T-cell (primary cell): ENCODE results near the gene TBL1XR1. TPM values are rescaled to one million over a fixed set of nuclear protein-coding genes. Genes with fewer than 3 reads are reported as not detected.

Experiments used
- ATAC-seq, 4 experiments: fragments of 200-7000 bp in 3 of 4; fragments of 150-1000 bp in 1 of 4; cut with Tn5 transposase; replicated peaks in 1 of 4; 1 replicate in 3 of 4; 2 replicates in 1 of 4; pipeline ENCODE4 v1.10.0; 2021; ENCODE audit warnings: moderate library complexity in 3 of 4, mild to moderate bottlenecking in 2 of 4, moderate number of reproducible peaks in 1 of 4
- CTCF ChIA-PET, 2 donors: fragments of 300-600 bp; sonication (Branson Sonifier 250); formaldehyde crosslinking; loops; one replicate each; lab custom pipeline; 2022; ENCODE audit warnings: antibody characterized with exemption in 2 of 2; lab: Charles Lee
- POLR2A ChIA-PET, 2 donors: fragments of 300-600 bp; sonication (Branson Sonifier 250); formaldehyde crosslinking; loops; one replicate each; lab custom pipeline; 2022; ENCODE audit warnings: antibody characterized with exemption in 2 of 2; lab: Charles Lee
- DNase-seq, 35 experiments: peaks; one replicate each; pipeline versions ENCODE4 v3.0.0 to v3.0.0-alpha.2; 2013 to 2023
- H3K27ac ChIP-seq: one replicate; pipeline ENCODE4 v1.5.1; 2013; ENCODE audit warnings: low read length
- H3K27me3 ChIP-seq, 2 experiments: replicated peaks in 1 of 2; 1 replicate in 1 of 2; 2 replicates in 1 of 2; pipeline versions ENCODE4 v1.6.1 to v1.7.0; 2013; ENCODE audit warnings: low read length in 1 of 2, mixed read lengths in 1 of 2; ENCODE audit not compliant: control insufficient read depth in 2 of 2, insufficient read depth in 2 of 2; ENCODE audit errors: extremely low read depth in 1 of 2
- H3K36me3 ChIP-seq, 2 donors: 1 replicate in 1 of 2; 2 replicates in 1 of 2; pipeline versions ENCODE4 v1.6.1 to v1.7.0; 2013; ENCODE audit warnings: low read length in 1 of 2; ENCODE audit not compliant: control insufficient read depth in 2 of 2, insufficient read depth in 1 of 2; ENCODE audit errors: extremely low read depth in 1 of 2
- H3K4me1 ChIP-seq, 2 experiments: 1 replicate in 1 of 2; 2 replicates in 1 of 2; pipeline versions ENCODE4 v1.6.1 to v1.7.0; 2013; ENCODE audit warnings: low read length in 2 of 2, mixed read lengths in 1 of 2; ENCODE audit not compliant: insufficient read depth in 2 of 2, control insufficient read depth in 1 of 2; ENCODE audit errors: extremely low read depth in 1 of 2
- H3K4me3 ChIP-seq, 2 donors: 1 replicate in 1 of 2; 2 replicates in 1 of 2; pipeline versions ENCODE4 v1.5.1 to v1.7.0; 2013; ENCODE audit warnings: mild to moderate bottlenecking in 2 of 2, low read length in 1 of 2, moderate library complexity in 1 of 2; ENCODE audit not compliant: control insufficient read depth in 1 of 2; ENCODE audit errors: extremely low read depth in 1 of 2
- H3K9me3 ChIP-seq: 2 replicates; pipeline ENCODE4 v1.7.0; 2013
- H3K27ac Mint-ChIP-seq, 2 donors: one replicate each; pipeline ENCODE4 v1.8.0; 2020 to 2021; ENCODE audit warnings: mild to moderate bottlenecking in 2 of 2, mixed read lengths in 2 of 2
- H3K27me3 Mint-ChIP-seq, 2 donors: one replicate each; pipeline ENCODE4 v1.8.0; 2021 to 2022; ENCODE audit warnings: mixed read lengths in 2 of 2
- H3K36me3 Mint-ChIP-seq: one replicate; pipeline ENCODE4 v1.8.0; 2021; ENCODE audit warnings: mixed read lengths
- H3K4me1 Mint-ChIP-seq, 3 donors: one replicate each; pipeline ENCODE4 v1.8.0; 2020 to 2022; ENCODE audit warnings: mixed read lengths in 3 of 3, mild to moderate bottlenecking in 1 of 3
- H3K4me3 Mint-ChIP-seq, 3 donors: one replicate each; pipeline ENCODE4 v1.8.0; 2020 to 2022; ENCODE audit warnings: mild to moderate bottlenecking in 3 of 3, mixed read lengths in 3 of 3, moderate library complexity in 3 of 3
- H3K9me3 Mint-ChIP-seq, 3 donors: one replicate each; pipeline ENCODE4 v1.8.0; 2020 to 2022; ENCODE audit warnings: mixed read lengths in 3 of 3
- WGBS: methylation state at CpG from one replicate; pipeline ENCODE4 v1.1.5; 2013; ENCODE audit warnings: missing lambda C conversion rate; ENCODE audit not compliant: insufficient coverage; 5-methylcytosine and 5-hydroxymethylcytosine counted together
- total RNA-seq, 35 experiments: library from RNA in 6 of 35; stranded (reverse) in 6 of 35; fragments of 120-200 nt in 1 of 35; gene quantifications; one replicate each; pipeline versions ENCODE4 v1.2.1 to v1.2.4 and lab custom pipeline; 2013 to 2026

The TBL1XR1 gene
- total RNA-seq, 5 donors from 2014 or later (not counting 1 experiment from before 2014, with no cell fraction given): 120 to 156 (median 140) TPM

DNA sequence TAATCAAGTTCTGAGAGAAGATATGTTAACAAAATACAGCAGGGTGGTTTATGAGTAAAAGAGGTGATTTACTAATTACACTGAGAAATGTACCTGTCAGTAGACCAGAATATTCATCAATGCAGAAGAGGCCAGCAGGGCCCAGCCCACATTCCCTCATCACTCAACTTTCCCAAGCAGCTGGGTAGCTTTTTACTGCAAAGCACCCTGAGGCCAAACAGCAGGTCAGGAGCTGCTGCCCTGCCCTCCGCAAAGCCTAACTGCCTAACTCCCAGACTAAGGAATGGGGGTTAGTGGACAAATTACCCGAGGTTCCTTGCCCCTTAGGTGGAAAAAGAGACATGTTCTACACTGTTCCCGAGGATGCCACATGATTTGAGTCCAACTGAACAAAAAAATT, 108.2 kb downstream of the TBL1XR1 start:
- ChIA-PET CTCF (interaction anchor here in 1 of 2 donors (0.5 kb wide), 1 partner anchor 680 kb away, joined by 5 read pairs; no protein-coding TSS in a partner anchor), POLR2A (interaction anchor here in 1 of 2 donors (0.7 kb wide), 1 partner anchor 14 kb away, joined by 3 read pairs; no protein-coding TSS in a partner anchor)
- ATAC-seq: no peak
- Mint-ChIP-seq H3K4me1 (peaks cover 81 to 83% (median 82%) of the 10 kb centered on the region in 3 donors), H3K9me3 (peaks cover 12 to 29% (median 16%) of the 10 kb centered on the region in 3 donors), H3K27ac (no peak overlapping the region), H3K4me3 (no peak overlapping the region), H3K27me3 (no peaks in the 10 kb centered on the region), H3K36me3 (peaks cover 59% of the 10 kb centered on the region)
- no peak for DNase-seq
- 79% methylated on average over 2 of the region's 3 CpGs for WGBS
- H3K4me3 ChIP-seq: no peak overlapping the region
- H3K9me3 ChIP-seq: peaks cover 6% of the 10 kb centered on the region
- no peaks in the 10 kb centered on the region for H3K27me3 ChIP-seq
- peaks cover 7 to 11% of the 10 kb centered on the region in 2 experiments for H3K4me1 ChIP-seq
- H3K36me3 ChIP-seq: peaks cover 2 to 6% of the 10 kb centered on the region in 2 donors
- no peak overlapping the region for H3K27ac ChIP-seq

DNA sequence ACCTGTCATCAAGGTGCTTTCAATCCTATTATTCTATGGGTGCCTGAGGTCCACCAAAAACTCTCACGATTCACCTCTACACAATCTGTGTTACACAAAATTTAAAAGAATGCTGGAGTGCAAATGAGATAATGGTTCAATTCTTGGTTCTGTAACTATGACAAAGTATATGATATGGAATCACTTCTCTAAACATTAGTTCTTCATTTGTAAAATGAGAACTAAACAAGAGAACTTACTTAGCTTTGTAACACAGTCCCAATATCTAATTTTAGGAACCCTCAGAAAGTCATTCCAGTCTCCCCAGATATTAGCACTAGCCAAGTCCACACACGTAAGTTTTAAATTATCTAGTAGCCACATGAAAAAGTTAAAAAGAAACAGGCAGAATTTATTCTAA, 111.5 kb downstream of the TBL1XR1 start:
- no CpG with 5 or more reads among the region's 2 CpGs for WGBS
- Mint-ChIP-seq H3K36me3 (peaks cover 35% of the 10 kb centered on the region), H3K9me3 (no peaks in the 10 kb centered on the region), H3K4me1 (peaks cover 76 to 81% (median 78%) of the 10 kb centered on the region in 3 donors), H3K27me3 (no peaks in the 10 kb centered on the region), H3K27ac (peak overlapping the region in 1 of 2 donors; percentile 27), H3K4me3 (no peak overlapping the region)
- H3K4me1 ChIP-seq: peaks cover 8 to 14% of the 10 kb centered on the region in 2 experiments
- ATAC-seq: no peak
- H3K27me3 ChIP-seq: no peaks in the 10 kb centered on the region
- no peak overlapping the region for H3K27ac ChIP-seq
- no peak for DNase-seq
- ChIA-PET CTCF (interaction anchor here in 1 of 2 donors (1.0 kb wide), 1 partner anchor 12 kb away, joined by 5 read pairs; no protein-coding TSS in a partner anchor), POLR2A (interaction anchor here in 1 of 2 donors (0.6 kb wide), 1 partner anchor 24 kb away, joined by 3 read pairs; no protein-coding TSS in a partner anchor)
- no peak overlapping the region for H3K4me3 ChIP-seq
- peaks cover 2% of the 10 kb centered on the region in 2 donors for H3K36me3 ChIP-seq
- no peaks in the 10 kb centered on the region for H3K9me3 ChIP-seq

DNA sequence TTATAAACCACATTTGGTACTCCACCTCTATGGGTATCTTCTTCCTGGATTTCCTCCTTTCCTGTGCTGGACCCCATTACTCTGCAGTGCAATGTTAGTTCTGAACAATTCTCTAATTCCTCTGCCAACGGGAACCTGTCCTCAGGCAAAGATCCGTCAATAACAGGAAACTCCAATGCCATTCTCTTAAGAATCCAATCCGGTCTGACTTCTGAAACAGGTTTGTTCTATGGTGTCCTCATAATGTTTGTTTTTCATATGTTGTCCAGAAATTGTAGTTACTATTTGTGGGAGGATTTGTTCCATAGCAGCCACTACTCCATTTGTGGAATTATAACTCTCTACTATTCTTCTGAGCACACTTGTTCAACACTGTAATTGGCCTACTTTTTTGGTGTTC, 112.7 kb downstream of the TBL1XR1 start:
- H3K27me3 Mint-ChIP-seq: no peaks in the 10 kb centered on the region
- POLR2A ChIA-PET: no interaction called here
- peak overlapping the region in 1 of 2 donors; percentile 54 for H3K27ac Mint-ChIP-seq
- H3K27me3 ChIP-seq: no peaks in the 10 kb centered on the region
- 100% methylated on average over 1 of the region's 3 CpGs for WGBS
- no peak for ATAC-seq
- CTCF ChIA-PET: interaction anchor here in 1 of 2 donors (0.8 kb wide), 1 partner anchor 32 kb away, joined by 4 read pairs; no protein-coding TSS in a partner anchor
- DNase-seq: no peak
- no peak overlapping the region for H3K4me3 Mint-ChIP-seq
- peaks cover 0 to 2% of the 10 kb centered on the region in 2 donors for H3K36me3 ChIP-seq
- no peak overlapping the region for H3K4me3 ChIP-seq
- peaks cover 28% of the 10 kb centered on the region for H3K36me3 Mint-ChIP-seq
- no peaks in the 10 kb centered on the region for H3K9me3 ChIP-seq
- peaks cover 6 to 9% of the 10 kb centered on the region in 2 experiments for H3K4me1 ChIP-seq
- no peaks in the 10 kb centered on the region for H3K9me3 Mint-ChIP-seq
- H3K4me1 Mint-ChIP-seq: peaks cover 73 to 81% (median 75%) of the 10 kb centered on the region in 3 donors
- no peak overlapping the region for H3K27ac ChIP-seq

DNA sequence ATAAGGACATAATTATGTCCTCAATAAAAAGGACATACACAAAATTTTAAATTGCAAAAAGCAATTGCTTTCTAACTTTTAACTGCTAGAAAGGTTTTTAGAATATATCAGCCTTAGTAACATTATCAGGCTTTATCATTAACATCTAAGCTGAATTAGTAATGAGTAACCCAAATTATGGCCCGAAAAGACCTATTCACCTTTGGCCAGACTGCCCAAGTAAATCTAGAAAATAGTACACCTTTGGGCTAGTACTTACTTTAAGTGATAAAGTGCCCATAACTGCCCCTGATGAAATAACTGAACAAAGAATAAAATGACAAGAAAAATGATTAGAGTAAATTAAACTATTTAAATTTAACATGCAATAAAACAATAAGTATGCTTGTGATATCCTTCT, 117.2 kb downstream of the TBL1XR1 start:
- Histone ChIP-seq H3K27ac (no peak overlapping the region), H3K4me3 (no peak overlapping the region), H3K4me1 (peaks cover 2 to 3% of the 10 kb centered on the region in 2 experiments), H3K36me3 (peaks cover 6 to 7% of the 10 kb centered on the region in 2 donors), H3K27me3 (no peaks in the 10 kb centered on the region), H3K9me3 (no peaks in the 10 kb centered on the region)
- no peak overlapping the region for H3K4me3 Mint-ChIP-seq
- WGBS: no CpG with 5 or more reads among the region's 1 CpG
- ChIA-PET POLR2A (interaction anchor here (0.7 to 1.2 kb wide), 2 partner anchors 84 to 280 kb away, joined by 3 read pairs; no protein-coding TSS in a partner anchor), CTCF (interaction anchor here in 1 of 2 donors (0.6 to 1.4 kb wide), 2 partner anchors 29 to 764 kb away, joined by 3 to 9 read pairs; no protein-coding TSS in a partner anchor)
- H3K27me3 Mint-ChIP-seq: no peaks in the 10 kb centered on the region
- H3K36me3 Mint-ChIP-seq: peaks cover 42% of the 10 kb centered on the region
- H3K4me1 Mint-ChIP-seq: peaks cover 59 to 61% (median 59%) of the 10 kb centered on the region in 3 donors
- H3K9me3 Mint-ChIP-seq: no peaks in the 10 kb centered on the region
- DNase-seq (no peak), ATAC-seq (no peak)
- H3K27ac Mint-ChIP-seq: no peak overlapping the region

DNA sequence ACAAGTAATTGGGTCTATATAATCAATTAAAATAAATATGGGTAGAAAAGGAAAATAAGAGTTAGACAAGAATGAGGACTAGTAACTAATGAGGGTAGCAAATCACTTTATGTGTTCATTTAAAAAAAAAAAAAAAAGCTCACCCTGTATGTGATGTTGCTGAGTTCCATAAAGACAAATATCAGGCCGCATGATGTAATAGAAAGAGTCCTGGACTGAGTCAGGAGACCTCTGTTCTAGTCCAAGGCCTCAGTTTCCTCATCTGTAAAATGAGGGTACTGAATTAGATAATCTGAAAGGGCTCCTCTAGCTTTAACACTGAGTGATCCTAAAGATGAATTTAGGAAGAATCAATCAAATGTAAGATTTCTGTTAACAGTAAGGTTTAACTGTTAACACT, 117.6 kb downstream of the TBL1XR1 start:
- peaks cover 43% of the 10 kb centered on the region for H3K36me3 Mint-ChIP-seq
- H3K4me3 Mint-ChIP-seq: no peak overlapping the region
- H3K27me3 ChIP-seq: no peaks in the 10 kb centered on the region
- H3K27ac ChIP-seq: no peak overlapping the region
- no peaks in the 10 kb centered on the region for H3K9me3 ChIP-seq
- no CpG with 5 or more reads among the region's 1 CpG for WGBS
- no peaks in the 10 kb centered on the region for H3K27me3 Mint-ChIP-seq
- peaks cover 2 to 3% of the 10 kb centered on the region in 2 experiments for H3K4me1 ChIP-seq
- POLR2A ChIA-PET: interaction anchor here in 1 of 2 donors (0.7 to 1.2 kb wide), 2 partner anchors 11 to 280 kb away, joined by 3 read pairs; no protein-coding TSS in a partner anchor
- H3K4me1 Mint-ChIP-seq: peaks cover 58 to 61% (median 59%) of the 10 kb centered on the region in 3 donors
- no peak overlapping the region for H3K27ac Mint-ChIP-seq
- H3K36me3 ChIP-seq: peaks cover 7 to 10% of the 10 kb centered on the region in 2 donors
- no peaks in the 10 kb centered on the region for H3K9me3 Mint-ChIP-seq
- ATAC-seq (no peak), DNase-seq (no peak)
- H3K4me3 ChIP-seq: no peak overlapping the region
- CTCF ChIA-PET: interaction anchor here in 1 of 2 donors (0.6 to 1.4 kb wide), 3 partner anchors 28 to 765 kb away, joined by 3 to 9 read pairs (median 3); no protein-coding TSS in a partner anchor

DNA sequence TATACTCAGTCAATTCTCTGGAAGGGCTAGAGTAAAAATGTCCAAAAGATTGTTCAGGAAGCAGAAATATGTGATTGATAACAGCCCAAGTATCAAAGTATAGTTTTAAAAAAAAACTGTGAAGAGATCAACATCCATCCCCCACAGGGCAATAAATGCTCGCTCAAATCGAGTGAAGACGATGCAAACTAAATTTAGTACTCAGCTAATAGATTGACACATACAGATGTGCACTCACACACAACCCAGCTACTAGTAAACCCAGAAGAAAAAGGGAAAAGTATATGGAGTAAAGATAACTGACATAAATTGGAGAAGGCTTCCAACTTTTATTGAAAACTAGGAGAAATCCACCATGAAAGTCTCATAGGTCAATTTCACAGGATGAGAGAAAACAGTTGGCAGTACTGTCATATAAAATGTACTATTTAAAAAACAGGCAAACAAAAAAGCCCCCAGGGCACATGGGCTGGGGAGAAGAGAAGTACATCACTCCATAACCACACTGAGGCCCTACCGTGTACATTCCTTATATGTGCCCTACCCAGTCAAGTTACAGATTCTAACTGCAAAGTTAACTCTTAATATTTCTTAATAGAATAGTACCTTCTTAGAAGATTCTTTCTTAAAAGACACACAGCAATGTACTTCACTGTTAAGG, 125.7 kb downstream of the TBL1XR1 start:
- Histone ChIP-seq H3K4me1 (peaks cover 3 to 5% of the 10 kb centered on the region in 2 experiments), H3K27me3 (no peaks in the 10 kb centered on the region), H3K27ac (no peak overlapping the region), H3K36me3 (peaks cover 0 to 11% of the 10 kb centered on the region in 2 donors), H3K4me3 (no peak overlapping the region), H3K9me3 (no peaks in the 10 kb centered on the region)
- Mint-ChIP-seq H3K9me3 (no peaks in the 10 kb centered on the region), H3K4me3 (no peak overlapping the region), H3K27me3 (no peaks in the 10 kb centered on the region), H3K27ac (no peak overlapping the region), H3K36me3 (peaks cover 43% of the 10 kb centered on the region), H3K4me1 (peaks cover 75 to 81% (median 77%) of the 10 kb centered on the region in 3 donors)
- no CpG with 5 or more reads among the region's 4 CpGs for WGBS
- CTCF ChIA-PET: interaction anchor here in 1 of 2 donors (0.6 to 0.7 kb wide), 2 partner anchors 24 to 949 kb away, joined by 3 to 4 read pairs; no protein-coding TSS in a partner anchor
- no peak for ATAC-seq
- POLR2A ChIA-PET: no interaction called here
- no peak for DNase-seq
